Activated CD8-positive, alpha-beta T cell treated with anti-CD3 and anti-CD28 coated beads for 36 hours (primary cell): ENCODE measurements around the gene ZNF605. TPM values are rescaled to one million over a fixed set of nuclear protein-coding genes. Genes with fewer than 3 reads are reported as not detected.

Experiments
- ATAC-seq: fragments of 200-7000 bp; cut with Tn5 transposase; one replicate; pipeline ENCODE4 v1.10.0; 2021; ENCODE audit warnings: mild to moderate bottlenecking, moderate library complexity
- CTCF ChIA-PET: fragments of 350-600 bp; sonication (Branson Sonifier 250); formaldehyde crosslinking; loops from one replicate; lab custom pipeline; 2021; ENCODE audit warnings: antibody characterized with exemption; lab: Charles Lee
- POLR2A ChIA-PET: fragments of 350-600 bp; sonication (Branson Sonifier 250); formaldehyde crosslinking; loops from one replicate; lab custom pipeline; 2021; ENCODE audit warnings: antibody characterized with exemption; lab: Charles Lee
- DNase-seq: peaks from one replicate; pipeline ENCODE4 v3.0.0-alpha.2; 2020
- H3K27ac Mint-ChIP-seq: one replicate; pipeline ENCODE4 v1.8.0; 2021; ENCODE audit warnings: mild to moderate bottlenecking, mixed read lengths
- H3K27me3 Mint-ChIP-seq: one replicate; pipeline ENCODE4 v1.8.0; 2021; ENCODE audit warnings: mixed read lengths
- H3K36me3 Mint-ChIP-seq: one replicate; pipeline ENCODE4 v1.8.0; 2021; ENCODE audit warnings: low read depth, mixed read lengths
- H3K4me1 Mint-ChIP-seq: one replicate; pipeline ENCODE4 v1.8.0; 2021; ENCODE audit warnings: low read depth, mixed read lengths
- H3K4me3 Mint-ChIP-seq: one replicate; pipeline ENCODE4 v1.8.0; 2021; ENCODE audit warnings: mild to moderate bottlenecking, moderate library complexity, mixed read lengths
- H3K9me3 Mint-ChIP-seq: one replicate; pipeline ENCODE4 v1.8.0; 2021; ENCODE audit warnings: mixed read lengths
- CTCF ChIP-seq: fragments of 200-600 bp; IDR thresholded peaks from one replicate; pipeline ENCODE4 v1.8.0; 2022; ENCODE audit warnings: antibody characterized with exemption, mild to moderate bottlenecking
- intact Hi-C: fragments of 100-400 bp; cut with micrococcal nuclease; formaldehyde crosslinking; loops from one replicate; pipeline ENCODE4 v1.10.0; 2022
- total RNA-seq, 2 experiments: library from RNA; stranded (reverse); gene quantifications; one replicate each; pipeline ENCODE4 v1.2.3, GENCODE V29; 2021

The ZNF605 gene
- total RNA-seq, 2 experiments from 2014 or later = 6.4 to 6.8 TPM

- H3K27me3 Mint-ChIP-seq = no peaks in the 10 kb centered on the region
- H3K4me1 Mint-ChIP-seq = peaks cover 46% of the 10 kb centered on the region
- no peaks in the 10 kb centered on the region for H3K9me3 Mint-ChIP-seq
- ATAC-seq = no peak
- no peak for DNase-seq
- H3K36me3 Mint-ChIP-seq = peaks cover 54% of the 10 kb centered on the region
- TF ChIP-seq CTCF = no peak
- POLR2A ChIA-PET = no interaction called here
- no peak overlapping the region for H3K4me3 Mint-ChIP-seq
- CTCF ChIA-PET = no interaction called here
- intact Hi-C loops = no loop called here
- no peak overlapping the region for H3K27ac Mint-ChIP-seq
Observed at GRCh38 chr12:132869551-132869950, 86.6 kb downstream of the ZNF605 start.

Other genes starting within 250 kb of the ZNF605 start
- gene PGAM5, start 245.5 kb downstream of the ZNF605 start, total RNA-seq = 10 to 100 TPM; 69.6 to 73.2 TPM
- gene ANKLE2, start 194.5 kb downstream of the ZNF605 start, total RNA-seq = 100 to 1,000 TPM; 103 to 108 TPM
- 10 to 100 TPM; 52.2 to 55.6 TPM for gene GOLGA3, start 127.4 kb downstream of the ZNF605 start, total RNA-seq
- 10 to 100 TPM; 40.5 to 51.2 TPM for gene CHFR, start 68.7 kb downstream of the ZNF605 start, total RNA-seq
- 10 to 100 TPM; 19.1 to 19.8 TPM for gene ZNF26, start 30.1 kb upstream of the ZNF605 start, total RNA-seq
- gene ZNF84, start 81.2 kb upstream of the ZNF605 start, total RNA-seq = 10 to 100 TPM; 23.5 to 24.1 TPM
- gene ZNF140, start 124.6 kb upstream of the ZNF605 start, total RNA-seq = 10 to 100 TPM; 10.6 to 12.3 TPM
- 1 to 10 TPM; 1.7 to 1.8 TPM for gene ZNF891, start 174.0 kb upstream of the ZNF605 start, total RNA-seq
- 1 to 10 TPM; 6.0 to 7.2 TPM for gene ZNF10, start 174.3 kb upstream of the ZNF605 start, total RNA-seq
- 10 to 100 TPM; 12.7 to 14.0 TPM for gene ZNF268, start 225.2 kb upstream of the ZNF605 start, total RNA-seq